ENCODE data around the gene HS2ST1. TPM values are rescaled to one million over a fixed set of nuclear protein-coding genes. Genes with fewer than 3 reads are reported as not detected.

HS2ST1 gene
- total RNA-seq, 4 donors from 2014 or later = 13.2 to 19.6 (median 16.7) TPM

GRCh38 chr1:87159378-87159915 lies 245.0 kb downstream of the HS2ST1 start:
- TF ChIP-seq CTCF (IDR thresholded peaks at IDR 0.05) = no peak
- TF ChIP-seq POLR2A (IDR thresholded peaks at IDR 0.05) = no peak
- 93 to 96% methylated on average over 6 of the region's 6 CpGs for WGBS, 2 donors
- Histone ChIP-seq H3K27ac (no peak overlapping the region), H3K4me3 (replicated peaks in 1 of 3) (no peak overlapping the region), H3K9me3 (no peaks in the 10 kb centered on the region), H3K4me1 (no peaks in the 10 kb centered on the region), H3K36me3 (no peaks in the 10 kb centered on the region), H3K27me3 (no peaks in the 10 kb centered on the region)
- intact Hi-C loops (cut with DNase I) = no loop called here
- no peak for DNase-seq

Other genes with a start within 250 kb of the HS2ST1 start
- 10 to 100 TPM; 45.1 to 75.6 (median 58.1) TPM for gene SH3GLB1, start 210.1 kb upstream of the HS2ST1 start, total RNA-seq
- gene SELENOF, start 509 bp upstream of the HS2ST1 start, total RNA-seq = 100 to 1,000 TPM; 232 to 299 (median 288) TPM

Data from thyroid gland (tissue), 4 donors.